Kidney (tissue), 14 donors: Measurements from ENCODE around the gene AP2B1. TPM values are rescaled to one million over a fixed set of nuclear protein-coding genes. Genes with fewer than 3 reads are reported as not detected.

ENCODE experiments used
- DNase-seq, 5 donors: peaks; one replicate each; pipeline ENCODE4 v3.0.0-alpha.2; 2013 to 2020
- FAIRE-seq: peaks from 2 replicates; lab custom pipeline; 2012; peaks lifted over from hg19 to GRCh38; lab: Jason Lieb, UNC
- H3K27ac ChIP-seq, 2 donors: one replicate each; pipeline ENCODE4 v1.7.0; 2013; ENCODE audit warnings: low read depth in 2 of 2, low read length in 2 of 2, inconsistent platforms in 1 of 2
- H3K27me3 ChIP-seq: one replicate; pipeline ENCODE4 v1.7.1; 2013; ENCODE audit warnings: low read length, inconsistent platforms; ENCODE audit not compliant: control insufficient read depth, insufficient read depth
- H3K36me3 ChIP-seq, 3 donors: one replicate each; pipeline versions ENCODE4 v1.7.0 to v1.7.1; 2013; ENCODE audit warnings: low read length in 3 of 3, control low read depth in 1 of 3, inconsistent platforms in 1 of 3; ENCODE audit not compliant: insufficient read depth in 3 of 3, control insufficient read depth in 2 of 3
- H3K4me1 ChIP-seq, 3 donors: one replicate each; pipeline versions ENCODE4 v1.7.0 to v1.7.1; 2013; ENCODE audit warnings: low read length in 3 of 3, inconsistent platforms in 1 of 3, low read depth in 1 of 3; ENCODE audit not compliant: control insufficient read depth in 2 of 3, insufficient read depth in 2 of 3
- H3K4me3 ChIP-seq, 3 donors: one replicate each; pipeline versions ENCODE4 v1.7.0 to v1.8.1; 2013; ENCODE audit warnings: low read length in 3 of 3, control low read depth in 1 of 3, inconsistent platforms in 1 of 3
- H3K9ac ChIP-seq, 3 donors: one replicate each; pipeline versions ENCODE4 v1.7.0 to v1.7.1; 2013; ENCODE audit warnings: low read length in 3 of 3, control low read depth in 1 of 3, inconsistent platforms in 1 of 3
- H3K9me3 ChIP-seq, 3 donors: one replicate each; pipeline versions ENCODE4 v1.7.0 to v1.7.1; 2013; ENCODE audit warnings: low read length in 3 of 3, control low read depth in 1 of 3, inconsistent platforms in 1 of 3; ENCODE audit not compliant: control insufficient read depth in 2 of 3, insufficient read depth in 1 of 3
- intact Hi-C: fragments of 100-400 bp; cut with DNase I; formaldehyde crosslinking; loops from one replicate; pipeline ENCODE4 v1.11.1; 2022
- polyA plus RNA-seq: library from polyadenylated mRNA; stranded (reverse); fragments of 350-450 nt; fragmentation: Illumina TruSeq; extraction: RNeasy Lipid Tissue Mini Kit (QIAGEN cat#74804); gene quantifications from one replicate; pipeline ENCODE4 v1.2.3, GENCODE V29; 2014; ENCODE audit warnings: low read depth, low replicate concordance; ENCODE audit not compliant: insufficient read depth
- total RNA-seq: library from RNA; stranded (reverse); fragmentation: NEBNext Ultra II Directional; extraction: Animal tissue kit (Norgen Biotek cat#: 25700); gene quantifications from one replicate; pipeline ENCODE4 v1.2.1, GENCODE V29; 2021
- TF ChIP-seq, protein P1 (sequence below): IDR thresholded peaks from 3 replicates; pipeline ENCODE4 v1.5.1; 2012; ENCODE audit warnings: mild to moderate bottlenecking, moderate library complexity, borderline replicate concordance; ENCODE audit not compliant: insufficient read depth; ENCODE audit errors: extremely low read depth
- donor health status: control.
- donor health status: control.
- donor health status: control.
- donor health status: control.
- donor health status: control.
- donor health status: DM: yes; HTN: yes; CAD: no.
- donor health status: Normal renal cell carcinoma (clear cell type).

AP2B1 gene
- total and polyA plus RNA-seq, 2 donors from 2014 or later = 74.0 to 242 TPM

GRCh38 chr17:35728551-35728950, 141.4 kb downstream of the AP2B1 start:
- no peaks in the 10 kb centered on the region for H3K9me3 ChIP-seq
- H3K9ac ChIP-seq = no peak overlapping the region
- no peak overlapping the region for H3K27ac ChIP-seq
- intact Hi-C loops = no loop called here
- H3K4me1 ChIP-seq = peaks cover 4 to 16% (median 13%) of the 10 kb centered on the region in 3 donors
- no peak for DNase-seq
- H3K27me3 ChIP-seq = no peaks in the 10 kb centered on the region
- no peak overlapping the region for H3K4me3 ChIP-seq
- H3K36me3 ChIP-seq = peaks cover 6 to 23% (median 14%) of the 10 kb centered on the region in 3 donors
- TF ChIP-seq, protein P1, sequence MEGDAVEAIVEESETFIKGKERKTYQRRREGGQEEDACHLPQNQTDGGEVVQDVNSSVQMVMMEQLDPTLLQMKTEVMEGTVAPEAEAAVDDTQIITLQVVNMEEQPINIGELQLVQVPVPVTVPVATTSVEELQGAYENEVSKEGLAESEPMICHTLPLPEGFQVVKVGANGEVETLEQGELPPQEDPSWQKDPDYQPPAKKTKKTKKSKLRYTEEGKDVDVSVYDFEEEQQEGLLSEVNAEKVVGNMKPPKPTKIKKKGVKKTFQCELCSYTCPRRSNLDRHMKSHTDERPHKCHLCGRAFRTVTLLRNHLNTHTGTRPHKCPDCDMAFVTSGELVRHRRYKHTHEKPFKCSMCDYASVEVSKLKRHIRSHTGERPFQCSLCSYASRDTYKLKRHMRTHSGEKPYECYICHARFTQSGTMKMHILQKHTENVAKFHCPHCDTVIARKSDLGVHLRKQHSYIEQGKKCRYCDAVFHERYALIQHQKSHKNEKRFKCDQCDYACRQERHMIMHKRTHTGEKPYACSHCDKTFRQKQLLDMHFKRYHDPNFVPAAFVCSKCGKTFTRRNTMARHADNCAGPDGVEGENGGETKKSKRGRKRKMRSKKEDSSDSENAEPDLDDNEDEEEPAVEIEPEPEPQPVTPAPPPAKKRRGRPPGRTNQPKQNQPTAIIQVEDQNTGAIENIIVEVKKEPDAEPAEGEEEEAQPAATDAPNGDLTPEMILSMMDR = no peak
- FAIRE-seq = no peak

DNA sequence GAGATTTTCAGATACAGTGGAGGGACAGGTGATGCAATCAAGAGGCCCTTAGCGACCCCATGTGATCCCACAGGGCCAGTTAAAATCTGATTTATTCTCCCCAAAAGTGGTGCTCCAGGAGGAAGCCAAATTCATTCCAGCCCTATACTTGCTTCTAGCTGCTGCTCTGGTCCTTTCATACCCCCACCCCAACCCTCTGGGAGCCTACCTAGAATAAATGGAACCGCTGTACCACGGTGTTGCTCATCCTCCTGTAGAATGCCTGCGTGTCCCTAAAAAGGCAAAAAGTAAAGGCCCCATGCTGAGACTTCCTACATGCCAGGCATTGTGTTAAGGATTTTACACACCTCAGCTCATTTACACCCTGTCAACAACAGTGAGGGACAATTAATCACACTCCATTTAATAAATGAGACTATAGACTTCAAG, 142.3 kb downstream of the AP2B1 start:
- Histone ChIP-seq H3K4me3 (no peak overlapping the region), H3K36me3 (peaks cover 6 to 14% (median 7%) of the 10 kb centered on the region in 3 donors), H3K9ac (no peak overlapping the region), H3K4me1 (peaks cover 4 to 16% (median 13%) of the 10 kb centered on the region in 3 donors), H3K27me3 (no peaks in the 10 kb centered on the region), H3K9me3 (no peaks in the 10 kb centered on the region), H3K27ac (no peak overlapping the region)
- DNase-seq = no peak
- intact Hi-C loops = no loop called here
- FAIRE-seq = no peak
- TF ChIP-seq, protein P1 = no peak

GRCh38 chr17:35730400-35731005, 143.4 kb downstream of the AP2B1 start:
- FAIRE-seq = no peak
- H3K9ac ChIP-seq = no peak overlapping the region
- DNase-seq = no peak
- no peak overlapping the region for H3K27ac ChIP-seq
- peaks cover 4 to 14% (median 13%) of the 10 kb centered on the region in 3 donors for H3K4me1 ChIP-seq
- H3K9me3 ChIP-seq = no peaks in the 10 kb centered on the region
- H3K4me3 ChIP-seq = no peak overlapping the region
- intact Hi-C loops = no loop called here
- no peaks in the 10 kb centered on the region for H3K27me3 ChIP-seq
- peaks cover 2 to 3% (median 2%) of the 10 kb centered on the region in 3 donors for H3K36me3 ChIP-seq
- TF ChIP-seq, protein P1 = no peak
